Stimulated activated CD8-positive, alpha-beta memory T cell treated with anti-CD3 and anti-CD28 coated beads, Interleukin-7, amount 100 ng/mL, for 48 hours (primary cell): ENCODE results near the gene HYAL1.
A peak's percentile ranks its signal among the peaks of the same experiment; 100 is the strongest.
"Not testable (repeated sequence)": the region's sequence is repeated elsewhere in the genome, so short reads cannot be mapped to it uniquely, and the experiment has no call there.

Experiments used
- DNase-seq, 2 donors: peaks; one replicate each; pipeline ENCODE4 v3.0.0-alpha.2; 2020; ENCODE audit warnings: low read depth in 1 of 2; ENCODE audit errors: extremely low read depth in 1 of 2

Gene HYAL1

DNA sequence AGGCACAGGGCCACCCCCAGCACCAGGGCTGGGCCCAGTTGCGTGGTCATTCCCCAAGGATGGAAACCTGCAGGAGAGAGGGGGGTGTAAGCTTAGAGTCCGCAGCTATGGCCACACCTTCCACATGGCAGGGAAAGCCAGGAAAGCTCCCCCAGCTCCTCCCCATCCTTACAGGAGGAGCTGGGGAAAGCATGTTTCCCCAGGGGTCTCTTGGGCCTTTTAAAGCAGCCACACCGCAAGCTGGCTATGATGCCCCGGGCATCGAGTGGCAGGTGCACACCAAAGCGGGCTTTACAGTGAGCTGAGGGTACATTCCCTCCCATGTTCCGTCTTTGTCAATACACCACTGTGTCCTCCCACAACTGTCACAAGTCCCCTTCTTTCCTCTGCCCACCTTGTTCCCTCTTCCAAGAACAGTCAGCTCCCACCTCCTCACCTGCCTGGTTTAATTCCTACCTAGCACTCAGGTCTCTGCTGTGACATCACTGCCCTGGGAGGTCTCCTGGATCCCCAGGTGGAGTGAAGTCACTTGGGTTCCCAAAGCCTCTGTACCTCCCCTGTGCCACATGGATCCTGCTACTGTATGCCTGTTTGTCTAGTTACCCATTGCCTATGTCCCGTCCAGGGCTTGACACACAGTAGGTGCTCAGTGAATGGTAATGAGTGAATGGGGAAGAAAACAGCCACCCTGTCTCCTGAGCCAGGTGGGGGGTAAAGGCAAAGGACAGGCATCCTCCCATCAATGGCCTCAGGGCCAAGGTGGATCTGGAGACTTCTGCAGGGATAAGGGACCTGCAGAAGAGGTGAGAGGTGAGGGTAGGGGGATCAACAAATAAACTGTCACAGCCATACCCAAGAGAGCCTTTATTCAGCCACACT is 7.6 kb downstream of the HYAL1 start:
- no peak for DNase-seq

DNA sequence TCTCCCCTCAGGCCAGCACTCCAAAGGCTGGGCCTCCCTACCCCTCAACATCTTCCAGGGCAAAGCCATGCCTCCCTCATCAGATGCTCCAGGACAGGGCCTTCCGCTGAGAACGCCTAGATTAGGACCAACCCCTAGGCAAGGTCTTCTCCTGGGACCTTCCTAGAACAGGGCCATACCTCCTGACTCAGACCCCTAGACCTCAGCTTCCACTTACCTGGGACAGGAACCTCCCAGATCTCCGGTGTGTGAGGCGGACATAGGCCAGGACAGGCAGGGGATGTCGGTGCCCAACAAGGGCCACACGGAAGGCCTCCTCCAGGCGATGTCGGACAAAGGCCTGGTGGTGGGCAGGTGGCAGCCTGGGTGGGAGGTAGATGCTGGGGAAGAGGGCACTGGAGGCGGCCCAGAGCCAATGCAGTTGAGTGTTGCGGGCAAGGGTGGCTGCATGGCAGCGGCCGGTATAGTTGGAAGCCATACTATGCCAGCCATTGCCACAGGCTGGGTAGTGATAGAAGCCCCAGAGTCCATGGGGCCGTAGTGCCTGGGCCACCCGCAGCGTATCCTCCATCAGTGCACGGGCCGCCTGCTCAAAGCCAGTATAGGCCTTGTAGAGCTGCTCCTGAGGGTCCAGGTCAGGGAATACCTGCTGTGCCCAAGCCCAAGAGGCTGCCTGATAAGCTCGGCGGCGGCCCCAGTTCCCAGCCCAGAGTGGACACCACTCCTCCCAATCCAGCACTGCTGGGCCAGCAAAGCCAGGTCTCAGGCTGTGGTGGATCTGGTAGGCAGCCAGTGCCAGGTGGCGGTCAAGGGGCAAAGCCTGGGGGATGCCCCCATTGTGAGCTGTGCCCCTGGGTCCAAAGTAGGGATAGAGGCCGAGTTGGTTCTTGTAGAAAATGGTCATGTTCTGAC is 8.6 kb downstream of the HYAL1 start:
- DNase-seq, result no peak

DNA sequence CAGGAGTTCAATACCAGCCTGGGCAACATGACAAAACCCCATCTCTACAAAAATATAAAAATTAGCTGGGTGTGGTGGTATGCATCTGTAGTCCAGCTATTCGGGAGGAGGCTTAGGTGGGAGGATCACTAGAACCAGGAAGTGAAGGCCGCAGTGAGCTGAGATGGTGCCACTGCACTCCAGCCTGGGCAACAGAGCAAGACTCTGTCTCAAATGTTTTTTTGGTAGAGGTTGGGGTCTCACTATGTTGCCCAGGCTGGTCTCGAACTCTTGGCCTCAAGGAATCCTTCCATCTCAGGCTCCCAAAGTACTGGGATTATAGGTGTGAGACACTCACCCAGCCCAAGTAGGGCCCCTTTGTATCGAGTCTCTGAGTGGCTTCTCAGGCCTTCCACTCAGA is 9.3 kb downstream of the HYAL1 start:
- no peak for DNase-seq

DNA sequence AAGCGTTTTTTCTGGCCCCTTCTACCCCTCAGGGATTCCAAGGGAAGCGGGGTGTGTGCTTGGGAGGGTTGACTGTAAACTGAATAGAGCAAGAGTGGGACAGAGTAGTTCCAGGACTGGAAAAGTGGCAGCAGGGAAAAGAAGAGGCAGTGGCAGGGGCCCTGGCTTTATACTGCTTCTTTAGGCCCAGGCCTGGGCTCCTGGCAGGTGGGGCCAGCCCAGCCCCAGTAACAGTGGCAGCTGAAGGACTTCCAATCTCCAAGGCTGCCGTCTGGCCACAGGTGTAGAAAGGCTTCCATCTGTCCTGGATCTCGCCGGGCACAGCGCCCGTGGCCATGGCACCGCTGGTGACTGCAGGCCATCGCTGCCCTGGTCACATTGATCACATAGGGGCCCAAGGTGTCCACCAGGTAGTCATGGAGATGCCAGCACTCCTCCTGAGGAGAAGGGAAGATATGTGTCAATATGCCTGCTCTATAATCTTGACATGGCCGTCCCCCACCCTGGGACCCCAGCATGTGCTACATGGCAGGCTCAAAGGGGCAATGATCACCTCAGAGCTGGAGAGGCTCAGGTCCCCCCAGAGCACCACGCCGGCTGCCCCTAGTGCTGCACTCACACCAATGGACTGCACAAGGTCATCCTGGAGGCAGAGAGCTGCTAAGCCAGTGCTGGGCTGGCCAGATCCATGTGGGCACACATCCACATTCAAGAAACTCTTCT is 10.1 kb downstream of the HYAL1 start:
- DNase-seq, result no peak

DNA sequence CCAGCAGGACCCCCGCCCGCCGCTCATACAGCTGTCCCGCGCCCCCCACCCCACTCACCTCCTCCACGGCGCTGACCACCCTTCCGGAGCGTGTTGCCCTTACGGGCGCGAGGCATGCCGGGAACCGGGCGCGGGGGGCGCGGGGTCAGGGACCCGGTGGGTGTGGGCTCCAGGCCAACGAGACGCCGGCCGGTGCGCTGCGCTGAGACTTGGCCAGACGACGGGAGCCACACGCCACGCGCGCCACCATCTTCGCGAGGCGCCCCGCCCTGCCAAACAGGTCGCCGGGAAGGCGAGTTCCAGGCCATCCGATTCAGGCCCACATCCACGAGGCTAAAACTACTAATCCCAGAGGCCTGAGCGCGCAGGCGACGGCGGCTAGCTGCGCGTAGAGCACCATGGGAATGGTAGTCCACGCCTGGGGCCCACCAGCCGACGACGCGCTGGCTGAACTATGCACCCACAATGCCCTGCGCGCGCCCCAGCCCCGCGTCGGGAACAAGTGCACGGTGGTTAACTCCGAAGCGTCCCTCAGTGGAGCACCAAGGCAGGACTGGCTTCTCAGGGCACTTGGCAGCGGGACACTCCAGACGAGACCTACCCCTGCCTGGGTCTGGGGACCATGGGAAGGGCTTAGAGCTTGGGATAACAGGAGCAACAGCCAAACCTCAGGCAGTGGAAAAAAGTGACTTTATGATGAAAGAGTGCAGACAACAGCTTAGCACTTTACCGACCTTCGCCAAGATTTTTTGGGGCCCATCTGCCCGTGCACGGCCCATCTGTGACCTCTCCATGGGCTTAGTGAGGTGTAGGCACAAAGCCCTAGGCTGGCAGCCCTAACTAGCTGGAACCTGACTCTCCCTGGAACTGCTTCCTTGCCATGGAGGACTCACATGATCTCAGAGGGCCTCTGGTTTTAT is 11.0 kb downstream of the HYAL1 start, which contains the start of gene IFRD2:
Gene IFRD2, minus strand, starts transcription at position 271 of the 920 bp plus-strand sequence. Its CDS starts 155 bp downstream, at position 116.
- peak; percentile 93 to 94 for DNase-seq

DNA sequence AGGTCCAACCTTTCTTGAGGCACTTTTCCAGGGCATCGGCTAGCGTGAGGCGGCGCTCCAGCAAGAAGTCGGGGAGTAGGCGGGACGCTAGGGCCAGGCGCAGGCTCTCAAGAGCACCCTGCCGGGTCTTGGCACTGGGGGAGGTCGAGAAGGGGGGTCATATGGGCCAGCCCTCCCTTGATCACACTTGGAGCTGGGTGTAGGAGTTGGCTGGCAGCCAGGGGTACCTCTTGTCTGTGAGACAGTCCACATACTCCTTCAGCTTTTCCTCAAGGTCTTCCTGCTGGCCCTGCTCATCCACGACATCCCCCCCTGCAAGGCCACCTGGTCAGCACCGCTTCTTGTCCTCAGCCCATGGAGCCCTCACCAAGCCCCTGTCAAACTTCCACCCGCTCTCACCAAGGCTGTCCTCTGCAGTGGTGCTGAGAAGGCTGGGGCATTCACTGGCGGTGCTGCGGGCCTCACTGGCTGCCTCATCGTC is 13.2 kb downstream of the HYAL1 start:
- no peak for DNase-seq

DNA sequence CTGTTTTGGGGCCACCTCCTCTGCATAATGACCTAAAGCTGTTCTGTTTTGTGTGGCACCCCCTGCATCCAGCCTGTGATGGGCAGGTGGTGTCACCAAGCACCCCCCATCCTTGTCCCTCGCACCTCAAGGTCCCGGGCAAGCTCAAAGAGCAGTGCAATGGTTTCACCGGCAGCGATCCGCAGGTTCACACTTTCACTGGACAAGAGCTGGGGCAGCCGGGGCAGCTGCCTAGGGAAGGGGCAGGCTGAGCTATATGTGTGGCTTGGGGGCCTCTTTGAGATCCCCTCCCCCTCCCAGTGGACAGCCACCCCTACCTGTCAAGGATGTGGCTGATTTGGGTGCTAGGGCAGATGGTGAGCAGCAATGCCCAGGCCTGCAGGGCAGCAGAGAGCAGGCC is 14.2 kb downstream of the HYAL1 start:
- no peak for DNase-seq

DNA sequence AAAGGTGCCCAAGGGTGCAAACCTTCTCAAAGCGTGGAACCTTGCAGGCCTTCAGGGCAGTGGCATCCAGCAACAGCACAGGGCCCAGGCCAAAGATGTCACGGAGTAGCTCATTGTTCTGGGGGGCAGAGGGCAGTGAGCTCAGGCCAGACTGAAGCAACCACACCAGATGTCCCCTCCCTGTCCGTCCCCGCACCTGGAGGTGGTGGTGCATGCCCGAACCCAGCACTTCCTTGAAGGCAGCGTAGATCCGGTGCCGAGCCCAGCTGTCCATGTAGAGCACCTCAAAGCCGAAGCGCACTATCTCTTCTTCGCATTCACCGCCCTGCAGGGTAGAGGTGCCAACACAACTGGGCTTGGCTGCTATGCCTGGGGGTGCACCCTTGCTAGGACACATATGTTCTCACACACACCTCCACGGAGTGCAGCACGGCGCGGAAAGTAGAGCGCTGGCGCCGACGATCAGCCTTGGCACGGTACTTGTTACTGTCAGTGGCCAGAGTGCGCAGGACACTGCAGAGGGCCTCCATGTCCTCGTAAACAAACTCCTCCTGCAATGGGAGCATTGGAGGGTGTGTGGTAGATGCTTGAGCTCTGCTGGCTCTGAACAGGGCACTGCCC is 14.9 kb downstream of the HYAL1 start:
- DNase-seq, result no peak

DNA sequence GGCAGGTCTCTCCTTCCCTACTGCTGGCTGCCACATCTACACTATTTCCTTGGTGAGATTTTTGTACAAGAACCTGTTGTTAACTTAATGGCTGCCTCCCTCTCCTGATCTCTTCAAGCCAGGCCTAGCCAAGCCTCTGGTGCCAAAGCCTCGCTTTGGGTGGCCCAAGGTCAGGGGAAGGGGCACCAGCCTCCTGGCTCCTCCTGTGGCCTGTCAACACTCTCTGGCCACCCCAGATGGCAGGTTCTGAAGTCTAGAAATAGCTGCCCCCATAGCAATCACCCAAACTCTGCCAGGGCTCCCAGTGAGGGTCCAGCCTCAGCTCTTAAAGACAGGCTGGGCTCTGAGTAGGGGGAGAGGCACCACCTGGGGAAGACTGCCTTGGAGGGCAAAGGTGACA is 16.1 kb downstream of the HYAL1 start:
- DNase-seq, result no peak

DNA sequence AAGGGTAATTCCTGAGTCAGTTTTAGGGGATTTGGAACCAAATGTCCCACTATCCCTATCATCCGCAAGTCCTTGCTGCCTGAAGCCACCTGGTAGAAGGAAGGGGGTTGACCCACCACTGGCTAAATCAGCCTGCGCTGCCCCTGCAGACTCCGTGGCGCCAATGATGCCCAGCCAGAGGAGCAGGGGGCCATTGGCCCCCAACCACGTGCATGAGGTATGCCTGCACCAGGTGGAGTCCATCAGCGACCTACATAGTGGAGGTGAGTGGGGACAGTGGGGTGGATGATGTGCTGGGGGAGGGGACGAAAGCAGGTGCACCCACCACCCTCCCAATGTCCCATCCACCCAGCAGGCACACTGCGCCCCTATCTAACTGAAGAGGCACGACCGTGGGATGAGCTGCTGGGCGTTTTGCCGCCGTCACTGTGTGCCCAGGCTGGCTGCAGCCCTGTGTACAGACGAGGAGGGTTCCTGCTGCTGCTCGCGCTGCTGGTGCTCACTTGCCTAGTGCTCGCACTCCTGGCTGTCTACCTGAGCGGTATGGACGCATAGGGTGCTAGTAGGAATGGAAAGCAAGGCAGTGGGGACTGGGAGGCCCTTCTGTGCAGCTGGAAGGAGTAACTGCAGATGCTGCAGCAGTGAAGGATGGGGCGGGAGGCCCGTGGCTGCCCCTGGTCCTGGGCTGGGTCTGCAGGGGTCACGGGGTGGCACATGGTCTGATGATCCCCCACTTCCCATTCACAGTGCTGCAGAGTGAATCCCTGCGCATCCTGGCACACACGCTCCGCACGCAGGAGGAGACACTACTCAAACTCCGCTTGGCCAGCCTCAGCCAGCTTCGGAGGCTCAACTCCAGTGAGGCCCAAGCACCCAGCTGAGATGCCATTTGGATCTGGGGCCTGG is 16.8 kb downstream of the HYAL1 start:
- DNase-seq, result no peak

DNA sequence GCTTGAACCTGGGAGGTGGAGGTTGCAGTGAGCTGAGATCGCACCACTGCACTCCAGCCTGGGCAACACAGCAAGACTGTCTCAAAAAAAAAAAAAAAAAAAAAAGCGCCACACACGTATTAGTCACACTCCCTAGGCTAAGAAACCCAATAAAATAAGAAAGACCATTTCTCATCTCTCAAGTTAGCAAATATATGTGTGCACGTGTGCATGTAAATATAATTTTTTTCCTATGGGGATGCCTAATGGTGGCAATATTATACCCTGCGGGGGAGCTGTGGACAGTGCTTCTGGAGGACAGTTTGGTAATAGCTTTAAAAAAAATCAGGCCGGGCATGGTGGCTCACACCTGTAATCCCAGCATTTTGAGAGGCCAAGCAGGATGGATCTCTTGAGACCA is 19.3 kb downstream of the HYAL1 start:
- not testable (repeated sequence) for DNase-seq

DNA sequence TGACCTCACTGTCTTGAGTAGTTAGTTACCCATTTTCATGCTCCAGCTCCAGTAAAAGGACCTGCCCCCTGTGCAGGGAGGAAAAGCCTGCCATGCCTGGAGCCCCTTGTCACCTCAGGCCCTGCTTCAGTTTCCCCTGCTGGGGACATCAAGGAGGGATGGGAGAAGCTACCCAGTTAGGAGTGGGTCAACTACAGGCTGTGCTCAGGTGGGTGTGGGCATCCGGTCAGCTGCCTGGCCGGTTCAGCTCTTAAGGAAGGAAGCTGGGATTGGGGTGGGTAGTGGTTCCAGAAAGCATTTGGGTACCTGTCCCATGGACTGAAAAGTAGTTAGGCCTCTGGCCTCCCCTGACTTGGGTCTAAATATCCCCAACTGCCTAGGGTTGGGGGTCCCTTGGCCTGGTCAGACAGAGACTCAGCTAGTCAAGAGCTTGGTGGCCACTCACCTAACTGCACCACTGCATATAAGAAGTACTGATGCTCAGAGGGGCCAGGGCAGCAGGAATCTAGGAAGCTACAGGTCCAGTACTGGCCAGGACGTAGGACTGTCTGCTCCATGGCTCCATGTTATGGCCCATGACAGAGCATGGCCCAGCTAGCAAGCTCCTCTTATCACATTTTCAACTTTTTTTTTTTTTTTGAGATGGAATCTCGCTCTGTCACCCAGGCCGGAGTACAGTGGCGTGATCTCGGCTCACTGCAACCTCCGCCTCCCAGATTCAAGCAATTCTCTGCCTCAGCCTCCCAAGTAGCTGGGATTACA is 23.9 kb downstream of the HYAL1 start:
- DNase-seq, result no peak

DNA sequence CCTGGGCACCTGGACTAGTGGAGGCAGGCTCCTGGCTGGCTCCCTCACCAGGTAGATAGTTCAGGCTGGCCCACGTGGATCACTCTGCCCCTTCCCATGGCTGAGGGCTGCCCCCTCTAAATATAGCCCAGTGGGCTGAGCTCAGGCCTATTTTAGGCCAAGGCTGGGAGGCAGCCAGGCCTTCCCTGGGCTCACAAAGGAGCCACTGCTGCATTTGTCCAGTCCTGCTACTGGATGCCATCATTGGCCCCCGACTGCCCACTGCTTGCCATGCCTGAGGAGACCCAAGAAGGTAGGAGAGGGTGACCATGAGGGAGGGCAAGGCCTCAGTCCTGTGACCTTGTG is 24.5 kb downstream of the HYAL1 start, which contains the start of gene LSMEM2:
Gene LSMEM2, plus strand, starts transcription at position 208 of the 345 bp plus-strand sequence. Its CDS starts 27 bp downstream, at position 235.
- DNase-seq, result no peak

DNA sequence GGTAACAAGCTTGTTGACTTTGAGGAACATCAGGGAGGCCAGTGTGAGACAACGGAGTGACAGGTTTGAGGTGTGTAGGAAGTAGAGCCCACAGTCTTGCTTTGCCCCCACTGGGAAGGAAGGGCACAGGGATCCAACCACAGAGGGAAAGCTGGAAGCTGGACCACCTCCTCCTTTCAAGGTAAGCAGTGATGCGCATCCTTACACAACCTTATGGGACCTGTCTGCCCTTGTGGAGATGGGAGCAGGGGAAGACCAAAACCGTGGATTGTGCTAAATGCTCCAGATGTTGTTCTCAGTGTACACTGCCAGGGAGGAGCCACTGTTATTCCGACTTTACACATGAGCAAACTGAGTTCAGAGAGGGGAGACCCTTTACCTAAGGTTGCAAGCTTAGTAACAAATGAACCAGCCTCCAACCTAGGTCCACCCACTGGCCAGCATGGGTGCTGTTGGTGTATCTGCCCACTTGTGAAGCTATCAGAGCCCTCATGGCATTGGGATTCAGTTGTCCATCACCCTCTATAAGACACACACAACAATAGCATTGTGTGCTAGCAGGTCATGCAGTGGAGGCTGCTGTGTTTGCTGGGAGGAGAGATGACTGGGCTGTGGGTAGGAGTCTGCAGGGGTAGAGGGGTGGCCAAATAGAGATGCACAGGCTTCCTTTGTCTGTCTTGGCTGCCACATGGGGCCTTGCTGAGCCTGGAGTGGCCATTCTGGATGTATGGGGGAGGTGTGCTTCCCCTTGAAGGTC is 25.1 kb downstream of the HYAL1 start:
- DNase-seq, result no peak

DNA sequence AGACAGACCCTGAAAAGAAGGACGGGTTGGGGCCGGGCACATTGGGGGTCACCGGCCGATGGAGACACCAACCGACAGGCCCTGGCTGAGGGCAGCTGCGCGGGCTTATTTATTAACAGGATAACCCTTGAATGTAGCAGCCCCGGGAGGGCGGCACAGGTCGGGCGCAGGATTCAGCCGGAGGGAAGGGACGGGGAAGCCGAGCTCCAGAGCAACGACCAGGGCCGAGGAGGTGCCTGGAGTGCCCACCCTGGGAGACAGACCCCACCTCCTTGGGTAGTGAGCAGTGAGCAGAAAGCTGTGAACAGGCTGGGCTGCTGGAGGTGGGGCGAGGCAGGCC is 26.6 kb downstream of the HYAL1 start:
- DNase-seq, result no peak

DNA sequence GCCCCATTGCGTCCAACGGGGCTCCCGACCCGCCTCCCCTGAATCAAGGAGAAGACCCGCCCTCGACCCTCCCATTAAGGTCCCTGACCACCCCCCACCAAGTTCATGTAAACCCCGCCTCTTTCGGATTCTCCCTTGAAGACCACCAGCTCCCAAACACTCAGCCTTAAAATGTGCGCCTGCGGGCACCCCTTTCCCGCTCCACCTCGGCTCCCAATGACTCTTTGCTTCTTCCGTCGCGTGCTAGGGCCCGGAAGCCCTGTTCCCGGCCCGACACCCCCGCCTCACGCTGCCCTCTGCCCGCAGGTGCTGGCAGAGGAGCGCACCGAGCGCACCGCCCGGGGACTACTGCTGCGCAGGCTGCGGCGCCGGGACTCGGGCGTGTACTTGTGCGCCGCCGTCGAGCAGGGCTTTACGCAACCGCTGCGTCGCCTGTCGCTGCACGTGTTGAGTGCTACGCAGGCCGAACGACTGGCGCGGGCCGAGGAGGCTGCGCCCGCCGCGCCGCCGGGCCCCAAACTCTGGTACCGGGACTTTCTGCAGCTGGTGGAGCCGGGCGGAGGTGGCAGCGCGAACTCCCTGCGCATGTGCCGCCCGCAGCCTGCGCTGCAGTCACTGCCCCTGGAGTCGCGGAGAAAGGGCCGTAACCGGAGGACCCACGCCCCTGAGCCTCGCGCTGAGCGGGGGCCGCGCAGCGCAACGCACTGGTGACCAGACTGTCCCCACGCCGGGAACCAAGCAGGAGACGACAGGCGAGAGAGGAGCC is 27.2 kb downstream of the HYAL1 start:
- DNase-seq, result no peak
